HG03558 (cell line): Measurements from ENCODE around the gene TBX5.

ENCODE experiments used
- ATAC-seq: cut with Tn5 transposase; IDR thresholded peaks from one replicate; pipeline ENCODE4 v1.9.1; 2021; ENCODE audit warnings: moderate number of reproducible peaks; ENCODE audit not compliant: unreplicated experiment; ENCODE audit errors: extremely low read depth

The TBX5 gene

DNA sequence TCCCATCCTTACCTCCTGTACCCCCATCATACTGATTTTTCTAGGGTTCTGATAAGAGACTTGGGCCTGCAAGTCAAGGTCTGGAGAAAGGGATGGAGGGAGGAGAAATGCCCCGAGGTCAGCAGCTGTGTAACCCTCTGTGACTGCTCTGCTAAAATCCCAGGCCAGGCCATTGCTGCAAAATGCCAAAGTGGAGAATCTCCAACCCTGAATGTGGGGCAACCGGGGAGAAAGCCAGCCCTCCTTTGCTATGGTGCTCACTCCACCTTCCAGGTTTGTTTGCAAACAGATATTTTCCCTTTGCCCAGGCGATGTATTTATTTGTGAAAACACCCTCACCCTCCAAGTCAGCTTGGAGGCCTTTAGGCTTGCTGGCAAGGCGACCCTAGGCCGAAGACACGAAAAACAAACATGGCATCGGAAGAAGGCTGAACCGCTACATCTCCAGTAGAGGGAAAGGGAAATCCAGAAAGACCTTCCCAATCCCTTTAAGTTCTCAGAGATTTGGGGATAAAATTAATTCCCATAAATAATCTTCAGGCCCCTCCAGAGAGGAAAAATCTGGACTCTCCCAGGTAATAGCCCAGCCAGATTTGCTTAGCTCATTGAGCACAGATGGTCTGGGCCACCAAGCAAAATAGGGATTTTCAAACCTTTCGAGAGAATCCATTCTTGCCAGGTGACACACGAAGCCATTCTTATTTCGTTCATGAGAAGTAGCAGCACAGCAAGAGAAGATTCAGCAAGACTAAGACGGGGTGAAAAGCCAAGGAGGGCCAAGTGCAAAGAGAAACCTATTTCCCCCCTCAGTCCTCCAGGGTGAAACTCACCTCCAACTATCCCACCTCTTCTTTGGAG, 1.3 kb upstream of the TBX5 start:
- no peak for ATAC-seq

DNA sequence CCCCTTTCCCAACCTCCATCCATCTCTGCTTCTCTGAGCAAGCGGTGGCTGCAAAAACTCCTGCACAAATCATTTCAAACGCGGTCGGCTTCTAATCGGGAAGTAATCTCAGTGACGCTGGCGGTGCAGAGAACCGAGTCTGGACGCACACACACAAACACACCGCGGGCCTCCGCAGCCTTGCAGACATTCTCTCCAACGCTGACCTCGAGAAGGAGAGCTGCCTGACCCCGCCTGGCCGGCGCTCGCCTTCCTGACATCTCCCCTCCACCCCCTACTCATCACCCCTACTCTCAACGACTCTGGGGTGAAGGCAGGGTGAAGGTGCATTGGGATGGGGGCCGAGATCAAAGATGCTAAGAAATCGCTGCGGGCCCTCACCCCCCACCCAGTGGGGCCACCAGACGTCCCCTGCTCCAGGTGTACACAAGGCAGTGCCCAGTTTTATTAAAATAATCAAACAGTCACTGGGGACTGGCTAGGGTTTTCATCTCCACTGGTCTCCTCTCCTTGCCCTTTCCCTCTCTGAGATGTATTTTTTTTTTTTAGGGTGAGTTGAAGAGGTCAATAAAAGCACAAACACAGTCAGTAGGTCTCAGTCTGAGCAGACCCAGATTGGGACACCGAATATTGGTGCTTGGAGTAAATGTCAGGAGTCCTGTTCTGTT, 506 bp upstream of the TBX5 start:
- ATAC-seq = no peak

DNA sequence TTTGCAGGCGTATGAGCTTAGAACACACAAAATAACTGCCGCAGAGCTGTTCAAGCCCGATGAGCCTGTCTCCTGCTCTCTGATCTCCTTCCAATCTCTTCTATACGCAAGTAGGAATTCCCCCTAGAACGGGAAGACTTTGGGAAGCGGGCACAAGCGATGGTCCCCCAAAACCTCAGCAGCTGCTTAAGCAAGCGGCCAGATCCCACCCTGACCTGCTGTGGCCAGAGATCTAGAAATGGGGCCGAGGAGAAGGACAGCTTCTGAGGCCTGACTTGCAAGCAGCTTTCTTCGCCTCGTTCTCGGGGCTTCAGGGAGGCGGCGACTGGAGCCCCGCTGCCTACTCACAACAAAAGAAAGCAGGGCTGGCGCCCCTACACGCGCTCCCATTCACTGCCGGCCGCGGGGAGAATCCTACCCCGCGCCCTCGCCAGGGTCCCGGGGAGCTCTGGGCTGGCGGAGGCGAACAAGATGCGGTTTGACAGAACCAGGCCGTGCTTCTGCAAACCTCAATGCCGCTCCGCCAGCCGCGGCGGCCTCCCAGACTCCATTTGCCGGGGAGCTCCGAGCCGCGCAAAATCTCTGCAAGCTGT, 922 bp downstream of the TBX5 start:
- ATAC-seq = no peak

DNA sequence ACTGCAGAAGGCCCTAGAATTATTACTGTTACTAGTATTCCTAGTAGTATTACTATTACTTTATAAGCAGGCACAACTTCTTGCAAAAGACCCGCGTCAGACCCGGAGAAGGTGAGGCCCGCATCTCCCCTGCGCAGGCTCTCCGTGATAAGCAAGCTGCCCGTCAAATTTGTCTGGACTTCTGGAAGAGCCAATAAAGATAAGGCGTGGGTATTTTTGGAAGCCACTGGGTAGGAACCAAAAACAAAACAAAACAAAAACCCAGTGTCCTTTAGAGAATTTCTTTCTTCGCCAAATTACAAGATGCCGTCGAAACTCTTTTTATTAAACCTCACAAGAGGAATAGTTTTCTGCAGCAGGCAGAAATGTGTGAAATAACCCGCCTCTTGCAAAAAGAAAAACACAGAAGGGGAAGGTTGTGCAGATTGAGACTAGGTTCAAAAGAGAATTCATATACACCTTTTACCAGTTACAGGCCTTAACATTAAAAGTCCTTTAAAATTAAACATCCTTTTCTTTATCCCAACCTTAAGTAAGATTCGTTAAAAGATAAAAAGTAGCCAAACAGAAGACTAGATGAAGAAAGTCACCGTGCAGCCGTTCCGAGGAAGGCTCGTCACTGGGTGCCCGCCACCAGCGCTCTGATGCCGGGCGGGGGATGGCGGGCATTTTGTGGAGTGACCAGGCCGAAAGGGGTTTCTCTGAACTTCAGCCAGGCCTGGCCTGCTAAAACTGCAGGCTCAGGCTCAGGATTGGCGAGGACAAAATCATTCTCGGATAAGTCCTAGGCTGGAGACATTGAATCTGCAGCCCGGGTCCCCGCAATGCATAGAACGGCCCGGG, 1.6 kb downstream of the TBX5 start:
- no peak for ATAC-seq

DNA sequence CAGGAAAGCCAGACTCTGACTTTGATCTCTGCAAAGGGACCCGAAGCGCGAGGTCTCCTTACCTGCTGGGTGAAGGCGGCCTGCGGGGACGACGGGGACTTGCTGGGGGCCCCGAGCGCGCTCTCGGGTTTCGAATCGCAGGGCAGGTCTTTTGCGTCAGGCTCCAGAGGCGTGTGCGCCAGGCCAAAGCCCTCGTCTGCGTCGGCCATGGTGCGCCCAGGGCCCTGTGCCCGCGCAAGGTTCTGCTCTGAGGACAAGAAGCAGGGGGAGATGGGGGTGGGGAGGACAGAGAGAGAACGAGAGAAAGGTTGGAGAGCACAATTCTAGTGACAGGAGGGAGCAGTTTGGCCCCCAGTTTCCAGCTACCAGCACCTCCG, 2.3 kb downstream of the TBX5 start:
- ATAC-seq = no peak

DNA sequence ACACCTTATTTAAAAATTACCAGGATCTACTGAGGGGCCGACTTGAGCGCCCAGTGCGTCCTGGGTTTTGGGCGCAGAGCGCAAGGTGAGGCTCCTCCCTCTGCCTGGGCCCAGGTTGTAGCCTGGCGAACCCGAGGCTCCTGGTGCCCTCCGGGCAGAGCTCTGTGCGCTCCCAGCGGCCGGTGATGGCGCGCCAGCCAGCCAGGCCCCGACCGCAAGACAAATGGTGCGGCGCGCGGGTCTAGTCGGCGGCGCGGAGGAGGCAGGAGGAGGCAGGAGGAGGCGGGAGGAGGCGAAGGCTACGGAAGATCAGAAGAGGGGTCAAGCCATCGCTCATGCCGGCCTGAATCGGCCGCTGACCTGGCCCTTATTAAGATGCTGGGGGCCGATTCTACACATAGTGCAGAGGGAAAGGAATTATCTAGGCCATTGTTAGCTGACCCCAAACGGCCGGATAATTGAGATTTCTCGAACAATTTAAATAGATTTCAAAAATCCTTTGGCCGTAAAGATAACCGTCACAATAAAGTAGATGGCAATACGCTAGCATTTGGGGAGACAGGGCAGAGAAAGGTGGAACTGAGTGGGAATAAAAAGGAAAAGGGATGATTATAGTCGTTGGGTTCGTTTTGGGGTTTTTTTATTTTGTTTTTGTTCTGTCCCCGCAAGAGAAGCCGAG, 2.8 kb downstream of the TBX5 start:
- ATAC-seq = no peak

DNA sequence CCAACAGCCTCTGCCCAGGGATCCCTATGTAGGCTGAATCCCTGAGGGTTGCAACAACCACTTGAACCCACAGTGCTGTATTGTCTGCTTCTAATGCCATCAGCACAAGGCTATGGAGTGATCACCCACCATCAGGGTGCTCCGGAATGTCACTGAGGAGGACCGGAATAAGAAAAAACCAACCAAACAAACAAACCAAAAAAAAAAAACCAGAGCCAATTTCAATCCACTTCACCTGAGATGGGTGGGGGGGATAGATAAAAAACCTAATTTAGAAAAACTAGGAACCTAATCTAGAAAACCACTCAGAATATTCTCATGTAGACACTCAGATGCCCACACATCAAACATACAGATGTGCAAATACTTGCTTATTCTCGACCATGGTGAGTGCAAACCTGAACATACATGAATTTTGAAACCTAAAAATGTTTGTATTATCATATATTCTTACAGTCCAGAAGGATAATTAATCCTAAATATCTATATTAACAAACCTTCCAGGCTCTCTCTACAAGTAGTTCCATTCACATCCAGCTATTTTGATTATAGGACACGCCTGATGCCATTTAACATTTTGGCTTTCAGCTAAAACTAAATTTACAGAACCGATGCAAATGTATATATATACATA, 3.7 kb downstream of the TBX5 start:
- ATAC-seq = no peak

DNA sequence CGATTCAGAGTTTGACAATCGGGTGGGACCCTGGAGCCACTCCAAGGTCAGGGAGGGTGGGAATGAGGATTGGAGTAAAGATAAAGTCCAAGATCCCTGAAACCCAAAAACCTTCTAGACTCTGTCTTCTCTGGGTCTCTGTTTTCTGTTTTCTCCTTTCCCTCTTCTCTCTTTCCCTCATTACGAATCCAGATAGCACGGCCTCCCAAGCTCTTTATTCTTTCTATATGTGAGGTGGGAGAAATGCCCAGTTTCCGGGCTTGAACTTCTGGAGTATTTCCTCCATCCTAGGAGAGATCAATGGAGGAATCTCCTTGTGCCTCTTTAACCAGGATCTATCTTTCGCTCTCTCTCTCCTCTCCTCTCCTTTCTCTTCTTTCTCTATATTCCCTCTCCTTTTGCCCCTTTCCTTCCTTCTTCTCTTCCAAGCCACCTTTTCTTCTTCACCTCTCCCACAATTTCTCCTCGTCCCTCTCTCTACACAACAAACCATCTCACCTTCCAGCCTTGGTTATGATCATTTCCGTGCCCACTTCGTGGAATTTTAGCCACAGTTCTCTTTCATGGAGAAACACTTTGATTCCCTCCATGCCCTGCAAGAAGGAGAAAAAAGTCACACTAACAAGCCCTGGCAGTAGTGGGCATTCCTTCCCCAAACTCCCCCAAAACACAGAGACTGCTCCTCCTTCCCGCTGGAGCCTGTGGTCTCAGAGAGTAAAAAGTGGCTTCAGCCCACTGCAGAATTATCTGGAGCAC, 4.4 kb downstream of the TBX5 start:
- ATAC-seq = no peak

DNA sequence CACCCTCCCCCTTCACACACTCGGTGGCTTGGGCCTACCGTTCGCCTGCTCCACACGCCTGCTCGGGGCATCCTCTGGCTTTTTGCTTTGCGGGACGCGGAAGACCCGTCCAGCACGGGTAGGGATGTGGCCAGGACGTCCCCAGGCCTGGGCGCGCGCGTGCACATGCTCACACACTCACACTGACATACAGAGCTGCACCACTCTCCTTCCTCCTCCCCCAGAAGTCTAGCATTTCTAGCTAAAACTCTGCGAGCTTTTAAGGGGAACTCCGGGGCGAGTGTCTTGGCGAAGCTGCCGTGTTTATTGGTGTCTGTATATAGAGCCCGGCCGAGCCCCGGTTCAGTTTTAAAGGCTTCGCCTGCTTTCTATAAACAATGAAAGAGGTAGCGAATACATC, 5.0 kb downstream of the TBX5 start:
- no peak for ATAC-seq

DNA sequence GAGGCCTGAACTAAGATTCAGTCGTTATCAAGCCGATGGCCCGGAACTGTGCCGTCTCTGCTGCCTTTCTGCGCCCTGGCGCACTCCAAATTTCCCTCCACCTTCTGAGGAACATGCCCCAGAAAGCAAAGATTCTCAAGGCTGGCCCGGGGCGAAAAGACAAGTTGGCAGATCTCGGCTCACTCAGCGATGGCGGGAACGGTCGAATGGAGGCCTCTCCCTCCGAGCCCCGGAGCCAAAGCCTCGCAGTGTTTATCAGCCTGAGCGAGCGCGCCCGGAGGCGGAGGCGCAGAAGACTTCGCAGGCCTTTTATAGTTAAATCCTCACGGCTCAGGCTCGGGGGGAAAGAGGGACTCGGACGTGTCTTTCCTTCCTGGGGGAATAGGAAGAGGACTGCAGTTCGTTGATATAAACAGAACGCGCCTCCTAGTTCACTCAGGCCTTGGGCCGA, 5.6 kb downstream of the TBX5 start:
- no peak for ATAC-seq

DNA sequence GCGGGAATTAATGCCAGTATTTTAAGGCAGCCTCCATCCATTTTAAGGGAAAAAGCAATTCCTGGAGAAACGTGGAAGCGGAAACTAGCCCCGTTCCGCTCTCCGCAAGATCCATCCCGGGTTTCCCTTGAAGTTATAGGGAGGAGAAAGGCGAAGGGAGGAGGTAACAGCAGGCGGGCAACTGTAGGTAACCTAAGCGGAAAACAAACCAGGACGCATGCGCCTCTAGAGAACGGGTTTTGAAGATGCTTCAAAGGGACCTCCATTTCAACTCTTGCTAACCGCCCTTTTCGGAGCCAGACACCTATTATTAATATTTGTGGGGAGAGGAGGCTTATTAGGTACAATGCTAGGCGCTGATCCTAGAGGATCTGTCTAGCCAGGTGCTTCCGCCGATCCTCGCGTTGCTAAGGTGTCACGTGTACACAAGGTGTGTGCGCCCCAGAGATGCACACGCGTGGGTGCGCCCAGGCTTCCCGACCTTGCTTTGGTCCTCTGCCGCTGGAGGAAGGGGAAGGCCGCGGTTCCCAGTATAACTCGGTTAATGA, 6.2 kb downstream of the TBX5 start:
- ATAC-seq = no peak

DNA sequence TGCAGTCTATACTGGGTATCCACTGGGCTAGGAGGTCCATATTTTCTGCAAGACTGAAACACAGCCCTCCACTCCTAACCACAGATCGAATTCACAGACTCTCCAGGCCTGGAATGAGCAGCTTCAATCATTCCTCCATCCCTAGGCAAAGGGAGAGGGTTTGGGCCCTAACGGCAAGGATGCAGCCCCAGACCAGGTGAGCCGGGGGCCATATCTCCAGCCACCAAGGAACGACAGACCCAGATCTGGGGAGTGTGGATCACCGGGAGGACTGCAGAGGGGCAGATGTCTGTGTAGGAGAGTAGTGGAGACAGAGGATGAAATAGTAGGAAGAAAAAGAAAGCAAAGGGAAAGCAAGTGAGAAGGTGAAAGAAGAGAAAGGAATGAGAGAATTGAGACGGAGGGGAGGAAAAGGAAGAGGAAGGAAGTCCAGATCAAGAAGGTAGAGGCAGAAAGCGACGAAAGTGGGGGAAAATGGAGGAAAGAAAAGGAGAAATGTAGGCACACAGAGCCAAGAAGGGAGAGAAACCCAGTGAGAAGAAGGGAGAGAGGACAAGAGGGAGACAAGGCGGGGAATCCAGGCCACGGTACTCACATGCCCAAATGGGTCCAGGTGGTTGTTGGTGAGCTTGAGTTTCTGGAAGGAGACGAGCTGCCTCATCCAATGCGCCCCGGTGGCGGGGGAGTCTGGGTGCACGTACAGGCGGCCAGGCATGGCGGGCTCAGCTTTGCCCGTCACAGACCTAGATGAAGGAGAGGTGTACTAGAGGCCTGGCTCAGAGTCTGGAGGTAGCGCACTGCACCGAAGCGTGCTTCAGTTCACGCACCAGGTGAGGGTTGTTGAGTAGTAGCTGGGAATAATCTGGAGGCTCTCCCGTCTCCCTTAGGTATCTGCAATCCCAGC, 7.7 kb downstream of the TBX5 start:
- ATAC-seq = no peak

DNA sequence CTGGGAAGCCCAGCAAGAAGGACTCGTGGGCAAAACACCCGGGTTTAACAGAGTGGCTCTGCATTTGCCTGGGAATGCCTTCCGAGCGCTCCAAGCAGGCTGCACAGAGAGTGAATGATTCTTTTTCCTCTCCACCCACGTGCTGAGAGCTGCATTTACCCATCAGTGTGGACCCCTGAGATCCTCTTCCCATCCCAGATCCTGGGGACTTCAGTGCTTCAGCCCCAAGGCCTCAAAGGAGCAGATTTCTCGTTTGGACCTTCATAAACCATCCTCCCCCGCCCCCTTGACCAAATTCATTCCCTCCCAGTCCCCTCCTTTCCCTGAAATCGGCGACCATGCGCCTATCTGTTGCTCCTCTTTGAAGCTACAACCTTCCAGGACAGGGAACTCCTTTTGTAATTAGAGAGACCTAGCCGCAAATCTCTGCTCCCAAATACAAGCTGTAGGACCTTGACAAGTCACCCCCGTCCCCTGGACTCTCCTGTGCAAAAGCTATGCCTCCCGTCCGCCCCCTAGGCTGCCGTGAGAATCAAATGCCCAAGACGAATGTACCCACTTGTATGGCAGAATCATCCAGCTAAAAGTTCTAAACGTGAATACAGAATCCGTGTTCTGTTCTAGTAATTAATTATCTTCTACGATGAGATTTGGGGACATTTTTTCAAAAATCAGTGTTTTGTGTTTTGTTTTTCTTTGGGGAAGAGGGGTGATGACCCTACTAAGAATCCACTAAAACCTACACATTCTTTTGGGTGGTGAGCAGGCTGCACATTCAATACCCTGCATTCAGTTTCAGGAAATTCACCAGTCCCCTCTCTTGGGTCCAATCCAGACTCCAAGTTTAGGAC, 8.8 kb downstream of the TBX5 start:
- ATAC-seq = no peak

DNA sequence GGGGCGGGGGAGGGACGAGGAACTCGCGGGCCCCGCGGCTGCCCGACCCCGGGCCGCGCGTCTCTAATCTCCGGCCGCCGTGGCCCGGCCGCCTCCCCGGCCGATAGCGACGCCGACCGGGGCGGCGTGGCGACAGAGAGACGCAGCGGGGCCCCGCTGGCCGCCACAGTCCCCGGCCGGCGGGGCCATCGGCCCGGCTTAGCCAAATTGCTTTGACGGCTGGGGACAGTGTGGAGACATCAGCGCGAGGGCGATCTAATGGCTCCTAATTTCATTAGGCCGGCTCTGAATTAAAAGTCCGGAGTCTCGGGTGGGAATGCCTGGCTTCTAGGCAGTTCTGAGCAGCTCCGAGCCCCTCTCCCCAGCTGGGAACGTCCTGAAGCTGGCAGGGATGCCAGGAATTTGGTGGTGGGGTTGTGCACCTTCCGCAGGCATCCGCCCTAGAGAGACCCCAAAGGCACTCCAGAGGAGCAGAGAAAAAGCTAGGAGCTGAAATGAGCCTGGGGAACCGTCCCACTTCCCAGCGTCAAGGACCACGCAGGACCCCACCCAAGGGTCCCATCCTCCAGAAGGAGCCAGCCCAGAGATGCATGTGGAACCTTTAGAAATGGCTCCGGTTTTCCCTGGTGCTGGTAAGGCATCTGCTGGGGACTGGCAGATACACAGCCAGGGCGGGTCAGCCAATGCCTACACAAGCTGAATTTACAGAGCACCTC, 9.6 kb downstream of the TBX5 start:
- no peak for ATAC-seq

DNA sequence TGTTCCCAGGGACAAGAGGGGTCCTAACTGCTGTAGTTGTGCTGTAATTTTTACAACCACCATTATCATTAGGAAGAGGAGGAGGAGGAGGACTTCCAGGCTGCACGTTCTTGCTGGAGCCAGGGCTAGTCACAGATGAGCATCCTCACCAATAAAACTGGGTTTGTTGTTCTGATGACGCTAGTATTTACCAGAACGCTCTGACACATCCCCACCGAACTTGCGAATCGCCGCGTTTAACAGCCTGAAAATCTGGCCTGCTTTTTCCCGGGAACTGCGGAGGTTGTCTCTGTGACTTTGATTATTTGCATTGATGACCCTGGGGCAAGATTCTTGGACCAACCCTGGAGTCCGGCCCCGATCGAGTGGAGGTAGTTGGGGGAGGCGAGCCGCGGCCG, 10.2 kb downstream of the TBX5 start:
- no peak for ATAC-seq

DNA sequence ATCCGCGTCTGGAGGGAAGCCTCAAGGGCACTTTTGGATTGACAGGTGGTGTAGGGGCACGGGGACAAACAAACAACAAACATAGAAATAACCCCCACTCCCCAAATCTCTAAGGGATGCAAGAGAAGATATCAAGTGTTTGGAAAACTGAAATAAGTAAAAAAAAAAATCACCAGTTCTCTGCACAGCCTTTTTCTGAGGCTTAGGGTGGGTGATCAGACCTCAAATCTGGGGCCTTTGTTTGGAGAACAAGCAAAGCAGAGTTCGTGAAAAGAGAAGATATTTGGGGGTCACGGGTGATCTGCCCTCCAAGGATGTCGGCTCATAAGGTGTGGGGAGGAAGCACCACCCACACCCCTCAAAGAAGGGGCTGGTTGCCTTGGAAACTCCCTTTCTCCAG, 10.7 kb downstream of the TBX5 start:
- ATAC-seq = no peak
